Pancreas (tissue), 10 donors: Measurements from ENCODE around the gene CENPC. TPM values are rescaled to one million over a fixed set of nuclear protein-coding genes. Genes with fewer than 3 reads are reported as not detected.
"Not testable (repeated sequence)": the region's sequence is repeated elsewhere in the genome, so short reads cannot be mapped to it uniquely, and the experiment has no call there.

Source experiments
- ATAC-seq, 4 donors: fragments of 200-7000 bp; cut with Tn5 transposase; one replicate each; pipeline versions ENCODE4 v1.8.0 to v1.9.1; 2020; ENCODE audit warnings: mild to moderate bottlenecking in 4 of 4, moderate library complexity in 4 of 4
- DNase-seq, 6 donors: peaks; one replicate each; pipeline ENCODE4 v3.0.0-alpha.2; 2020
- FAIRE-seq: peaks from 2 replicates; lab custom pipeline; 2012; peaks lifted over from hg19 to GRCh38; lab: Jason Lieb, UNC
- H3K27ac ChIP-seq, 4 donors: fragments of 200-600 bp; sonication (generic); 1 replicate in 3 of 4; 2 replicates in 1 of 4; pipeline versions ENCODE4 v1.5.0 to v1.8.0; 2020
- H3K27me3 ChIP-seq, 4 donors: fragments of 200-600 bp; one replicate each; pipeline ENCODE4 v1.8.0; 2021
- H3K36me3 ChIP-seq, 3 donors: fragments of 200-600 bp; sonication (generic) in 1 of 3; one replicate each; pipeline versions ENCODE4 v1.5.0 to v1.8.0; 2020 to 2021
- H3K4me1 ChIP-seq, 3 donors: fragments of 200-600 bp; one replicate each; pipeline ENCODE4 v1.8.0; 2021
- H3K4me3 ChIP-seq, 4 donors: fragments of 200-600 bp; sonication (generic) in 2 of 4; one replicate each; pipeline versions ENCODE4 v1.5.0 to v1.8.0; 2020 to 2021
- H3K9me3 ChIP-seq, 4 donors: fragments of 200-600 bp; one replicate each; pipeline ENCODE4 v1.8.0; 2021
- CTCF ChIP-seq, 4 donors: fragments of 200-600 bp; sonication (generic) in 3 of 4; IDR thresholded peaks; one replicate each; pipeline versions ENCODE4 v1.5.0 to v1.8.0; 2021; ENCODE audit warnings: antibody characterized with exemption in 4 of 4
- WGBS, 2 donors: extraction: QIAGEN DNeasy Blood & Tissue Kit; methylation state at CpG; one replicate each; pipeline ENCODE4 v1.1.7; 2013; 5-methylcytosine and 5-hydroxymethylcytosine counted together
- intact Hi-C, 3 donors: fragments of 100-400 bp; cut with DNase I; formaldehyde crosslinking; loops; one replicate each; pipeline versions ENCODE4 v1.11.1 to v1.14.2; 2022
- polyA plus RNA-seq, 2 donors: library from polyadenylated mRNA; stranded (reverse); fragments of 200-250 nt; gene quantifications; one replicate each; pipeline ENCODE4 v1.2.3, GENCODE V29; 2013
- total RNA-seq, 6 donors: library from RNA; stranded (reverse); fragmentation: NEBNext Ultra II Directional in 4 of 6; extraction: Animal tissue kit (Norgen Biotek cat#: 25700) in 4 of 6; gene quantifications; one replicate each; pipeline versions ENCODE4 v1.2.1 to v1.2.4, GENCODE V29; 2021 to 2023
- donor health status: healthy with polysubstance abuse.
- donor health status: DM: no; HTN: no; CAD: no; lungs with moderate emphysema.
- donor health status: DM: no; HTN: no; CAD: no.
- donor health status: control.
- donor health status: control.
- donor health status: Bipolar disorder and iron deficiency.
- donor health status: DM: yes; HTN: yes; CAD: no.
- donor health status: DM: no; HTN: no; CAD: no.
- donor health status: DM: no; HTN: no; CAD: no.
- donor health status: DM: yes; HTN: yes; CAD: no.

Gene CENPC
- total and polyA plus RNA-seq, 8 donors: 5.9 to 19.5 (median 13.5) TPM

- FAIRE-seq: no peak
- no peaks in the 10 kb centered on the region for H3K4me1 ChIP-seq
- WGBS, 2 donors: 96 to 97% methylated on average over 2 of the region's 2 CpGs
Measured at GRCh38 chr4:67460574-67460973, 84.7 kb downstream of the CENPC start.

GRCh38 chr4:67459164-67459563, 86.1 kb downstream of the CENPC start:
- ATAC-seq (no peak), DNase-seq (no peak), FAIRE-seq (no peak)
- Histone ChIP-seq H3K36me3 (no peaks in the 10 kb centered on the region), H3K4me3 (no peak overlapping the region), H3K4me1 (no peaks in the 10 kb centered on the region), H3K27ac (no peak overlapping the region), H3K27me3 (no peaks in the 10 kb centered on the region), H3K9me3 (no peaks in the 10 kb centered on the region)
- no peak for TF ChIP-seq CTCF (IDR thresholded peaks at IDR 0.05)
- intact Hi-C loops: no loop called here
- WGBS, 2 donors: 92 to 97% methylated on average over 3 of the region's 3 CpGs

More at GRCh38 chr4:67460574-67460973, 84.7 kb downstream of the CENPC start:
- no peak for TF ChIP-seq CTCF (IDR thresholded peaks at IDR 0.05)
- intact Hi-C loops: no loop called here
- H3K4me3 ChIP-seq: no peak overlapping the region
- H3K9me3 ChIP-seq: no peaks in the 10 kb centered on the region
- ATAC-seq: no peak
- no peaks in the 10 kb centered on the region for H3K27me3 ChIP-seq
- H3K27ac ChIP-seq: no peak overlapping the region
- no peaks in the 10 kb centered on the region for H3K36me3 ChIP-seq
- no peak for DNase-seq

GRCh38 chr4:67456577-67457196, 88.6 kb downstream of the CENPC start:
- no peak for FAIRE-seq
- intact Hi-C loops: no loop called here
- Histone ChIP-seq H3K4me3 (no peak overlapping the region), H3K27ac (no peak overlapping the region), H3K36me3 (no peaks in the 10 kb centered on the region), H3K4me1 (no peaks in the 10 kb centered on the region), H3K27me3 (no peaks in the 10 kb centered on the region), H3K9me3 (no peaks in the 10 kb centered on the region)
- DNase-seq: no peak
- 69 to 76% methylated on average over 5 of the region's 5 CpGs for WGBS, 2 donors
- no peak for ATAC-seq
- no peak for TF ChIP-seq CTCF (IDR thresholded peaks at IDR 0.05)

GRCh38 chr4:67452846-67453205, 92.5 kb downstream of the CENPC start:
- intact Hi-C loops: not testable (repeated sequence)
- WGBS, 2 donors: 77 to 88% methylated on average over 2 of the region's 2 CpGs

GRCh38 chr4:67452100-67452845, 93.0 kb downstream of the CENPC start:
- H3K36me3 ChIP-seq: peaks cover 0 to 6% (median 0%) of the 10 kb centered on the region in 3 donors
- DNase-seq (no peak), ATAC-seq (no peak), FAIRE-seq (no peak)
- no peaks in the 10 kb centered on the region for H3K4me1 ChIP-seq
- no peak for TF ChIP-seq CTCF (IDR thresholded peaks at IDR 0.05)
- no peak overlapping the region for H3K27ac ChIP-seq
- H3K9me3 ChIP-seq: no peaks in the 10 kb centered on the region
- WGBS, 2 donors: 93% methylated on average over 4 of the region's 4 CpGs
- H3K27me3 ChIP-seq: no peaks in the 10 kb centered on the region
- H3K4me3 ChIP-seq: no peak overlapping the region
- intact Hi-C loops: no loop called here

More at GRCh38 chr4:67452846-67453205, 92.5 kb downstream of the CENPC start:
- not testable (repeated sequence) for ATAC-seq, H3K27ac ChIP-seq, H3K27me3 ChIP-seq, H3K4me1 ChIP-seq, FAIRE-seq, H3K36me3 ChIP-seq, DNase-seq, H3K9me3 ChIP-seq, H3K4me3 ChIP-seq
